ENCODE results near the gene OPRL1.

OPRL1 gene

DNA sequence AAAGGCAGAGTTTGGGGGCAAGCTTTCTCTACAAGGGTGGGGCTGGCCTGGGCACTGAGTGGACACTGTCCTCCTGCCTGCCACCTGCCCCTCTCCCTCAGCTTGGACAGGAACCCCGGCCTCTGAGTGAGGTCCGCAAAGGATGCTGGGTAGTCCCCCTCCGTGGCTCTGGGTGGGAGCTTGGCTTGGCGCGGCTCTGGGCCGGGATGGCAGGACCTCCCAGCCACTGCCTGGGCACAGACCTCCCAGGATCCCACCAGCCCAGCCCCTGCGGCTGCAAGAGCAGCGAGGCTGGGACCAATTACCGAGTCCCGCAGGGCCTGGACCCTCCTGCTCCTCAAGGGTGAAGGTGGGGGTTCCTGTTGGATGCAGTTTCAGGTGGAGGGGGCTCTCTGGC, 27.6 kb upstream of the OPRL1 start:
- H3K36me3 ChIP-seq (ENCODE audit: control insufficient read depth in 1 of 2, insufficient read depth in 2 of 2, low read length in 2 of 2), result no peaks in the 10 kb centered on the region

DNA sequence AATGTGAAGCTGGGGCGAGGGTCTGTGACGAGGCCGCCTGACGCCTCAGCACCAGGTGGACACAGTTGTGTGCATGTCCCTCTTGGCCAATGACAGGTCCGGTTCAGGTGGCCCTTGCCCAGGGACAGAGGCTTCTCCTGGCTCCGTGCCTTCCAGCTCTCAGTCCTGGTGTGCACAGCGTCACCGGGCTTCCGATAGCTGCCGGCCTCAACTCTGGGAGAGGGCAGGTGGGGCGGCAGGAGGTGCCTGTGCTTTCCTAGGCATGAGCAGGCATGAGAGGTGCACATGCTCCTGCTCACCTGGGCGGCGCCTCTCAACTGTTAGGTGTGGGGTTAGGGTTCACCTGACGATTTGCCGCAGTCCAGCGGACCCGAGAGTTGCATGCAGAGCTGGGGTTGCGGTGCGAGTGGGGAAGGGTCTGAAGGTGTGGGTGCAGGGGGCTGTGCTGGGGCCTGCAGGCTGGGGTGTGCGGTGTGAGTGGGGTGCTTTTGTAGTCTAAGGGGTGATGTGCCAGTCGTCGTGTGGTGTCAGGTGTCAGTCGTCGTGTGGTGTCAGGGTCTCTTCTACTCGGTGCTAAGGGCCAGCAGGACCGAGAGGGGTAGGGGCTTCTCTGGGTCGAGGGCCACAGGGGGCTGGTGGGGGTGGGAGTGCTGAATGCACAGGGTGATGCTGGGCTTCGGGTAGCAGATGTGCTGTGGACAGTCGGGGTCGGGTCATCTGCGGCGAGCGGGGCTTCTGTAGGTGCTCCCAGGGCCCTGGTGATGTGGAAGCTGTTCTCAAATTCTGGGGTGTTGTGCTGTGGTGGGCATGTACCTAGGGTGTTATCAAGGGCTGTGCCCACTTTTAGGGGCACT, 26.7 kb upstream of the OPRL1 start:
- peaks cover 27% of the 10 kb centered on the region for H3K27me3 ChIP-seq (ENCODE audit: low read depth, low read length)
- H3K27ac ChIP-seq (ENCODE audit: low read length), result no peak overlapping the region
- H3K36me3 ChIP-seq (ENCODE audit: control insufficient read depth in 1 of 2, insufficient read depth in 2 of 2, low read length in 2 of 2), result no peaks in the 10 kb centered on the region
- H3K4me3 ChIP-seq (ENCODE audit: low read depth in 1 of 2, low read length in 2 of 2), result no peak overlapping the region
- peaks cover 2 to 12% of the 10 kb centered on the region in 2 donors for H3K4me1 ChIP-seq (ENCODE audit: control insufficient read depth in 1 of 2, insufficient read depth in 2 of 2, low read length in 2 of 2)
- H3K9me3 ChIP-seq (ENCODE audit: control insufficient read depth in 1 of 2, low read length in 2 of 2), result no peaks in the 10 kb centered on the region

More for the DNA sequence above, 27.6 kb upstream of the OPRL1 start:
- Histone ChIP-seq H3K27ac (ENCODE audit: low read length) (peak overlapping the region; percentile 16), H3K4me1 (ENCODE audit: control insufficient read depth in 1 of 2, insufficient read depth in 2 of 2, low read length in 2 of 2) (peaks cover 2 to 12% of the 10 kb centered on the region in 2 donors), H3K27me3 (ENCODE audit: low read depth, low read length) (peaks cover 31% of the 10 kb centered on the region), H3K4me3 (ENCODE audit: low read depth in 1 of 2, low read length in 2 of 2) (no peak overlapping the region), H3K9me3 (ENCODE audit: control insufficient read depth in 1 of 2, low read length in 2 of 2) (no peaks in the 10 kb centered on the region)

DNA sequence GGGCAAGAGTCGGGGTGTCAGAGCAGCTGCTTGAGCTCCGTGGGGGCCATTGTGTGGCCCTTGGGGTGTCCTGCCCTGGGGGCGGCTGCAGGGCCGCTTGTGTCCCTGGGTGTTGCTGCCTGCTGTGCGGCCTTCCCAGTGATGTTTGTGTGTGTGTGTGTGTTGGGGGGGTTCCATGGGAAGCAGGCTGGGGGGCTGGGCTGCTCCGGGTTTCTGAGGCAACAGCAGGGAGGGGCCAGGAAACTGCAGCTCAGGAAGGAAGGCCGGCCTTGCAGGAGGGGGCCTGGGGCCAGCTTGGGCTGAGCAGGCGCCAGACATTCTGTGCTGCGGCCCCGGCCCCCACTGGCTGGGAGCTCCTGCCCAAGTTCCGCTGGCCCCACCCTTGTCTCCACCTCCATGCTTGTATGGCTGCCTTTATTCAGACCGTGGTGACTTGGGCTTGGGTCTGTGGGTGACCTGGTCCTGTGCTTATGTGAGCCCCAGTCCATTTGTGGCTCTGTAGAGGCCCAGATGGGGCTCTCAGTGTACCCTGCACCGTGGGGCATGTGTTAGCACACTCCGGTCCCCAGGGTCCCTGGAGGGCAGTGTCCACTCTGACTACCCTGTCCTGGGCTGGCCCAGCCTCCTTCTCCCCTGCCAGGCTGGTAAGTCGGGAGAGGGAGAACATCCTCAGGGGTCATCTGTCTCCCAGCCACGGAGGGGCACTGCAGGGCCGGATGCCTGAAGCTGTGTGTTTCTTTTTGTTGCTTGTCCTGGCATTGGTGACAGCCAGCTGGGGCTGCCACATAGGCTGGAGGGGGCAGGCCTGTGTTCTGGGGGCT, 25.8 kb upstream of the OPRL1 start:
- no peak overlapping the region for H3K27ac ChIP-seq (ENCODE audit: low read length)

DNA sequence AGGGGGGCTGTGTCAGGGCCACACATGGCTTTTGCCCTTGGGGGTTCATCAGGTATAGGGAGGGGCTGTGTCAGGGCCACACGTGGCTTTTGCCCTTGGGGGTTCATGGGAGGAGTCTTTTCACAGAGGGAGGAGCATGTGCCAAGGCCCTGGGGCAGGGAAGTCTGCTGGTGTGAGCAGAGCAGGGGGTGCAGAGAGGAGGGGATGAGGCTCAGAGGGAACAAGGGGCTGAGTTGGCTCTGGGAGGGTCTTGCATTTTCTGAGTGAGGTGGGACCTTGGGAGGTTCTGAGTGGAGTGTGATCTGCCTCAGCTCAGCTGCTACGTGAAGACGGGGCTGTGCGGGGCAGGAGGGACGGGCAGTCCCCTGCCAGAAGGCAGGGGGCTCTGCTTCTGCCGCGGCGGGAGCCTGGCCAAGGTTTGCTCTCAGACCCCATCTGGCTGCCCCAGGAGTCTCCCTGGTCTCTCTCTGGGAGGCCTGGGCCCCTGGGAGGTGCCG, 24.4 kb upstream of the OPRL1 start:
- Histone ChIP-seq H3K36me3 (ENCODE audit: control insufficient read depth in 1 of 2, insufficient read depth in 2 of 2, low read length in 2 of 2) (no peaks in the 10 kb centered on the region), H3K27me3 (ENCODE audit: low read depth, low read length) (peaks cover 20% of the 10 kb centered on the region), H3K4me3 (ENCODE audit: low read depth in 1 of 2, low read length in 2 of 2) (no peak overlapping the region), H3K4me1 (ENCODE audit: control insufficient read depth in 1 of 2, insufficient read depth in 2 of 2, low read length in 2 of 2) (peaks cover 0 to 2% of the 10 kb centered on the region in 2 donors), H3K9me3 (ENCODE audit: control insufficient read depth in 1 of 2, low read length in 2 of 2) (no peaks in the 10 kb centered on the region), H3K27ac (ENCODE audit: low read length) (no peak overlapping the region)

More for the DNA sequence above, 25.8 kb upstream of the OPRL1 start:
- H3K9me3 ChIP-seq (ENCODE audit: control insufficient read depth in 1 of 2, low read length in 2 of 2), result no peaks in the 10 kb centered on the region
- no peak overlapping the region for H3K4me3 ChIP-seq (ENCODE audit: low read depth in 1 of 2, low read length in 2 of 2)
- peaks cover 27% of the 10 kb centered on the region for H3K27me3 ChIP-seq (ENCODE audit: low read depth, low read length)
- H3K4me1 ChIP-seq (ENCODE audit: control insufficient read depth in 1 of 2, insufficient read depth in 2 of 2, low read length in 2 of 2), result peaks cover 2 to 7% of the 10 kb centered on the region in 2 donors
- H3K36me3 ChIP-seq (ENCODE audit: control insufficient read depth in 1 of 2, insufficient read depth in 2 of 2, low read length in 2 of 2), result no peaks in the 10 kb centered on the region

DNA sequence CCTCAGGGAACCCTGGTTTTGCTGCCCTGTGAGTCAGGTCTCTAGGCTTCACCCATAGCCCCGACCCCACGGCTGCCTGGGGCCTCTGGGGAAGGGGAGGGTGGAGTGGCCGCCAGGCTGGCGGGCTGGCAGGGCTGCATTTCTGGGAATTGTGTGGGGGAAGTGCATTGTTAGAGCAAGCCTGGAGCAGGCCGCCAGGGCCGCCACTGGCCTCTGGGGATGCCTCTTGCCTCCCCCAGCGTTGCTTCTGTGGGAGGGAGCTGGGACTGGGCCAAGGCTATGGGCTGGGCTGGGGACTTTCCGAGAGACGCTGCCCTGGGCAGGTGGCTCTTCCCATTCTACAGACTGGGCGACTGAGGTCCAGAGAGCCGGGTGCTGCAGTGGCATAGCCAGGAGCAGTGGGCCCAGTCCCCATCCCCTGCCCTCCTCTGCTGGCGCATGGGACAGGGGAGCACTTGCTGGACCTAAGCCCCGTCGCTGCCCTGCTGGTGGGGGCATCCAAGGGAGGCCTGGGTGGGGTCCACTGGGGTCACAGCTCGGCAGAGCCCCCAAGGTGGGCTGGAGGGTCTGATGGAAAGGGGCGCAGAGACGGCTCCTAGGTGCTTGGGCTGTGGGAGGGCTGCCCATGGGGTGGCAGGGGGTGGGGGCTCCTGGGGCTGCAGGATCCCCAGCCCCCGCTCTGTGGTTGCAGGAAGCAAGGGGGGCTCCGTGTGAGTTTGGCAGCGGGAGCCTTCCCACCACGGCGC, 23.8 kb upstream of the OPRL1 start:
- H3K4me1 ChIP-seq (ENCODE audit: control insufficient read depth in 1 of 2, insufficient read depth in 2 of 2, low read length in 2 of 2), result peaks cover 0 to 2% of the 10 kb centered on the region in 2 donors

DNA sequence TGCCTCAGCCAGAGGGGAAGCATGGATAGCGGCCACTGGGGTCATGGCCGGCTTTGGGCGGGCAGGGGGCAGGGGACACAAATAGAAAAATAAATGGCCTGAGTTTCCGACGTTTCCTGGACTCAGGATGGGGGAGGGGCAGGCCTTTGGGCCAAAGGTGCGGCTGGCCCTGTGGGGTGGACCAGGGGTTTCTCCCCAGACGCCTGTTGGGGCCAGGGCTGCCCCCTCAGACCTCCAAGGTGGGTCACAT, 23.3 kb upstream of the OPRL1 start:
- Histone ChIP-seq H3K9me3 (ENCODE audit: control insufficient read depth in 1 of 2, low read length in 2 of 2) (no peaks in the 10 kb centered on the region), H3K27ac (ENCODE audit: low read length) (no peak overlapping the region), H3K4me1 (ENCODE audit: control insufficient read depth in 1 of 2, insufficient read depth in 2 of 2, low read length in 2 of 2) (peaks cover 0 to 2% of the 10 kb centered on the region in 2 donors), H3K27me3 (ENCODE audit: low read depth, low read length) (peaks cover 9% of the 10 kb centered on the region), H3K4me3 (ENCODE audit: low read depth in 1 of 2, low read length in 2 of 2) (no peak overlapping the region), H3K36me3 (ENCODE audit: control insufficient read depth in 1 of 2, insufficient read depth in 2 of 2, low read length in 2 of 2) (no peaks in the 10 kb centered on the region)

More for the DNA sequence above, 23.8 kb upstream of the OPRL1 start:
- no peak overlapping the region for H3K4me3 ChIP-seq (ENCODE audit: low read depth in 1 of 2, low read length in 2 of 2)
- no peaks in the 10 kb centered on the region for H3K36me3 ChIP-seq (ENCODE audit: control insufficient read depth in 1 of 2, insufficient read depth in 2 of 2, low read length in 2 of 2)
- peaks cover 14% of the 10 kb centered on the region for H3K27me3 ChIP-seq (ENCODE audit: low read depth, low read length)
- H3K9me3 ChIP-seq (ENCODE audit: control insufficient read depth in 1 of 2, low read length in 2 of 2), result no peaks in the 10 kb centered on the region
- H3K27ac ChIP-seq (ENCODE audit: low read length), result no peak overlapping the region

DNA sequence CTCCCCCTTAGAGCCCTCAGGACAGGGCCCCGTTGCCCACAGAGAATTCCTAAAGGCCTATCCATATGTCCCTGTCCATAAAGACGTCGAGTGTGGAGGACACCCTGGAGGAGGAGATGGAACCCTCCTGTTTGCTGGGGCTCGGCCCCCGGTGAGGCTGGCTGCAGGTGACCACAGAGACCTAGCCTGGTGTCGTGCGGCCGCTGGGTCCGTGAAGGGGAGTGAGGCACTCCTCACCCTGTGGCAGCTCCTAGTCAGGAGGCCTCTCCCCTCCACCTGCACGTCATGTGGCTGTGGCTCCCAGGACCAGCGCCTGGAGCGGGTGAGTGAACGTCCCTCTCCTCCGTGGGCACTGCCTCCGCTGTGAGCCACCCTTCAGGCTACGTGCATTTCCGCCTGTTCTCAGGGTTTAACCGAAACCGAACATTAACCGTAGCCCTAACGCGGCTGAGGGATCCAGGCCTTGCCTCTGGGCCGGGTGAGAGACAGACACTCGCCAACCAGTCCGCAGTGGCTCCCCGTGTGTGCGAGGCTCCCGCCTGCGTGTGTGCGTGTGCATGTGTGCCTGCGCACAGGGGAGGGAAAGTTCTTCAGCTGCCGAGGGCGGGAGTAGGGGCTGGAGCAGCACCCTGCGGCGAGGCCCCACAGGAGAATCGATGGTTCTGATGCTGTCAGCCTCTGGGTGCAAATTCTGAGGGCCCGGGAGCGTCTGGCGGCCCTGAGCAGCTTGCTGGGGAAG, 22.8 kb upstream of the OPRL1 start:
- Histone ChIP-seq H3K27ac (ENCODE audit: low read length) (no peak overlapping the region), H3K27me3 (ENCODE audit: low read depth, low read length) (peaks cover 8% of the 10 kb centered on the region), H3K4me1 (ENCODE audit: control insufficient read depth in 1 of 2, insufficient read depth in 2 of 2, low read length in 2 of 2) (peaks cover under 1 to 2% of the 10 kb centered on the region in 2 donors), H3K4me3 (ENCODE audit: low read depth in 1 of 2, low read length in 2 of 2) (no peak overlapping the region), H3K36me3 (ENCODE audit: control insufficient read depth in 1 of 2, insufficient read depth in 2 of 2, low read length in 2 of 2) (no peaks in the 10 kb centered on the region), H3K9me3 (ENCODE audit: control insufficient read depth in 1 of 2, low read length in 2 of 2) (no peaks in the 10 kb centered on the region)

DNA sequence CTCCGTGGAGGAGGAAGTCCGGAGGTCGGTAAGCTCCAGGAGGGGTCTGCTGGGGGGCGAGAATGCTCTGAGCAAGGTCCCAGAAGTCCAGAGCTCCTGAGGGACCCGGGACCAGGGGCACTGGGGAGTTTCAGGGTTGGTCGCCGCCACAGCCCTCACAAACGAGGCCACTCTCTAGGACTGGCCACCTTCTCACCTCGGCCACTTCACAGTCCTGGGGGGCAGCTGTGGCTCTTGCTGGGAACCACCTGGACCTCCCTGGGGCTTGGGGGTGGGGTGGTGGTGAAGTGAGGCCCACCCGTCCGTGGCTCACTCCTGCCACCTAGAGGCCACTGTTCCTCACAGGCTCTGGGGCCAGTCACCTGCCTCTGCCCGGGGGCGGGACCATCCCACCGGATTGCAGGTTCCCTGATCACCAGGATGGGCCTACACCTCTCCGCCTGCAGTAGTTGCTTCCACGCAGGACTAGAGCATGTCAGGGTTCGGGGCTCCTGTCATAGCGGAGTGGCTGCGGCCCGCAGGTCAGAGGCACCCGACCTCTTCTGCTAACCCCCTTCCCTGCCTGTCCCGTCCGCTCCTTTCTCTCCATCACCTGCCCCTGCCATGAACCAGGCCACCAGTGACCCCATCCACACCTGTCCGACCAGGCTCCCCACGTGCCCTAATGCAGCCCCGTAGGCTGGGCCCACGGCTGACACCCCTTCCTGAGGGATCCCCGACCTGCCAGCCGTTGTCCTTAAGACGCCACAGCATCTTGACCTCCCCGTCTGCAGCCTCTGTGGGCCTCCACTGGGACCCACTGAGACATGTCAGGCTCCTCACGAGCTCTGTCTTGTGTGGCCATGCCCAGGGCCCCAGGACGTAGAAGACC, 22.0 kb upstream of the OPRL1 start:
- Histone ChIP-seq H3K27ac (ENCODE audit: low read length) (no peak overlapping the region), H3K4me1 (ENCODE audit: control insufficient read depth in 1 of 2, insufficient read depth in 2 of 2, low read length in 2 of 2) (peaks cover 2 to 7% of the 10 kb centered on the region in 2 donors), H3K27me3 (ENCODE audit: low read depth, low read length) (peaks cover 4% of the 10 kb centered on the region), H3K36me3 (ENCODE audit: control insufficient read depth in 1 of 2, insufficient read depth in 2 of 2, low read length in 2 of 2) (no peaks in the 10 kb centered on the region), H3K9me3 (ENCODE audit: control insufficient read depth in 1 of 2, low read length in 2 of 2) (no peaks in the 10 kb centered on the region), H3K4me3 (ENCODE audit: low read depth in 1 of 2, low read length in 2 of 2) (no peak overlapping the region)

DNA sequence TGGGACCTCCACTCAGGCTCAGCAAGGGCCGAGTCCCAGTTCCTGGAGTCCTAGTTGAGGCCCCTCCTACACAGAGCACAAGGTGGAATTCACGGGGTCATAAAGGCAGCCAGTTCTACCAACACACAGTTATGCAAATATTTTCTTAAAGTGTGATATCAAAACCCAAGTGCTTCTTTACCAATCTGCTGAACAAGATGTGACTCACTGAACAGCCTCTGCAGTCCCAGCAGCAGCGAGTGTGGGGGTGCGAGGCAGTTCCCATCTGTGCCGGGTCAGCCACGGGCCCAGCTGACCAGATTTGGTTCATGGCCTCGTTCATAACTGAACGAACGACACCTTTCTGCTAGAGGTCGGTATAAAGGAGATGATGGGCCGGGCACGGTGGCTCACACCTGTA, 21.3 kb upstream of the OPRL1 start:
- H3K4me1 ChIP-seq (ENCODE audit: control insufficient read depth in 1 of 2, insufficient read depth in 2 of 2, low read length in 2 of 2), result peaks cover 2 to 8% of the 10 kb centered on the region in 2 donors
- H3K9me3 ChIP-seq (ENCODE audit: control insufficient read depth in 1 of 2, low read length in 2 of 2), result no peaks in the 10 kb centered on the region
- no peaks in the 10 kb centered on the region for H3K36me3 ChIP-seq (ENCODE audit: control insufficient read depth in 1 of 2, insufficient read depth in 2 of 2, low read length in 2 of 2)
- no peak overlapping the region for H3K4me3 ChIP-seq (ENCODE audit: low read depth in 1 of 2, low read length in 2 of 2)
- H3K27me3 ChIP-seq (ENCODE audit: low read depth, low read length), result peaks cover 4% of the 10 kb centered on the region
- no peak overlapping the region for H3K27ac ChIP-seq (ENCODE audit: low read length)

DNA sequence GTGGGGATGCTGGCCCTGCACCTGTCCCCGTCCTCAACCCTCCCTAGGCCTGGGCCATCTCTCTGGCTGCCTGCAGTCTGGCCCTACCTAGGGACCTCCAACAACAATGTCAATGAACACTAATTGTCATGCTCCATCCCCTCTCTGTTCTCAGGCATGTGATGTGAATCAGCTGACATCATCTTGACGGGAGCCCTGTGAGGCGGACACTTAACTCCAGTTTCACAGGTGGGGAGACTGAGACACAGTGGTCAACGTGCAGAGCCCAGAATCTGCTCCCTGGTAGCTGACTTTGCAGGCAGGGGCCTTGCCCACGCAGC, 17.6 kb upstream of the OPRL1 start:
- Histone ChIP-seq H3K27ac (ENCODE audit: low read length) (no peak overlapping the region), H3K4me1 (ENCODE audit: control insufficient read depth in 1 of 2, insufficient read depth in 2 of 2, low read length in 2 of 2) (peaks cover 0 to 21% of the 10 kb centered on the region in 2 donors), H3K27me3 (ENCODE audit: low read depth, low read length) (no peaks in the 10 kb centered on the region), H3K36me3 (ENCODE audit: control insufficient read depth in 1 of 2, insufficient read depth in 2 of 2, low read length in 2 of 2) (no peaks in the 10 kb centered on the region), H3K4me3 (ENCODE audit: low read depth in 1 of 2, low read length in 2 of 2) (peak overlapping the region; percentile 44 to 91), H3K9me3 (ENCODE audit: control insufficient read depth in 1 of 2, low read length in 2 of 2) (no peaks in the 10 kb centered on the region)
